ENCODE measurements around the gene GTPBP1.
A peak's percentile ranks its signal among the peaks of the same experiment; 100 is the strongest.

Gene GTPBP1

DNA sequence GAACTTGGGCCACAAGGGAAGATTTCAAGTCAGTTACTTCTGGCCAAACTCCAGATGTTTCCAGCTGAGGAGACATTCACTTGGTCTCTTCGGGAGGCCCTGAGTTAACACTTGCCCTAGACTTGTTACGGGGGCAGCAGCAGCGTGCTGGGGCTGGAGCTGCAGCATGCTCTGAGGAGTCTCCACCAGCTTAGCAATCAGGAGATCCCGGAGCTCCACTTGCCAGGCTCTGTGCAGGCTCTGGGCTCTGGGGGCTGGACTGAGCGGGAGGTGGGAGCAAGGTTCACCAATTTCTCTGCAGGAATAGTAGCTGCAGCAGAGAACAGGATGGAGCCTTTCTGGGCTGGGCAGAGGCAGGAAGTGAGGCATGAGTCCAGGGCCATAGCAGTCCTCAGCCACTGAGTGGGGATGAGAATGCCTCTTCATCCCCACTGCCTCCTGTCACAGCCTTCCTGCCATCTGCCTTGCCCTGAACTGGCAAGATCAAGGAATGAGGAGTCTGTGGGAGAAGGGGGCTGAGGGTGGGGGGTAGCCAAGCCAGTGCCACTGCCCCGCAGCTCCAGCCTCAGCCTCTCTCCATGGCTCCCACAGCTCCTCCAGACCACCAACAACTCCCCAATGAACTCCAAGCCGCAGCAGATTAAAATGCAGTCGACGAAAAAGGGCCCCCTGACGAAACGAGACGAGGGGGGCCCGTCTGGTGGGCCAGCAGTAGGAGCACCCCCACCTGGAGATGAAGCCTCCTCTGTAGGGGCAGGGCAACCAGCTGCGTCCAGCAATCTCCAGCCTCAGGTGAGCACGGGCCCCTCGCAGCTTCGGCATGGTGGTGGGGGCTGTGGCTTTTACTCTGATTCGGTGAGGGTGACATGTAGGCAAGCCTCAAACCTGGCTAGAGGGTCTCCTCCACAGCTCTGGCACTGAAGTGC lies 23.4 kb downstream of the GTPBP1 start:
- no peaks in the 10 kb centered on the region for H3K27me3 ChIP-seq (ENCODE audit: insufficient read depth, low read depth, severe bottlenecking)
- no peak overlapping the region for H3K27ac ChIP-seq
- TF ChIP-seq, protein P1, sequence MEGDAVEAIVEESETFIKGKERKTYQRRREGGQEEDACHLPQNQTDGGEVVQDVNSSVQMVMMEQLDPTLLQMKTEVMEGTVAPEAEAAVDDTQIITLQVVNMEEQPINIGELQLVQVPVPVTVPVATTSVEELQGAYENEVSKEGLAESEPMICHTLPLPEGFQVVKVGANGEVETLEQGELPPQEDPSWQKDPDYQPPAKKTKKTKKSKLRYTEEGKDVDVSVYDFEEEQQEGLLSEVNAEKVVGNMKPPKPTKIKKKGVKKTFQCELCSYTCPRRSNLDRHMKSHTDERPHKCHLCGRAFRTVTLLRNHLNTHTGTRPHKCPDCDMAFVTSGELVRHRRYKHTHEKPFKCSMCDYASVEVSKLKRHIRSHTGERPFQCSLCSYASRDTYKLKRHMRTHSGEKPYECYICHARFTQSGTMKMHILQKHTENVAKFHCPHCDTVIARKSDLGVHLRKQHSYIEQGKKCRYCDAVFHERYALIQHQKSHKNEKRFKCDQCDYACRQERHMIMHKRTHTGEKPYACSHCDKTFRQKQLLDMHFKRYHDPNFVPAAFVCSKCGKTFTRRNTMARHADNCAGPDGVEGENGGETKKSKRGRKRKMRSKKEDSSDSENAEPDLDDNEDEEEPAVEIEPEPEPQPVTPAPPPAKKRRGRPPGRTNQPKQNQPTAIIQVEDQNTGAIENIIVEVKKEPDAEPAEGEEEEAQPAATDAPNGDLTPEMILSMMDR (IDR thresholded peaks at IDR 0.05; ENCODE audit: low read depth, low read length): no peak
- peaks cover 100% of the 10 kb centered on the region for H3K36me3 ChIP-seq
- H3K9me3 ChIP-seq (ENCODE audit: severe bottlenecking): no peaks in the 10 kb centered on the region
- no peak overlapping the region for H3K4me3 ChIP-seq (ENCODE audit: low read depth, low read length)
- DNase-seq: no peak

DNA sequence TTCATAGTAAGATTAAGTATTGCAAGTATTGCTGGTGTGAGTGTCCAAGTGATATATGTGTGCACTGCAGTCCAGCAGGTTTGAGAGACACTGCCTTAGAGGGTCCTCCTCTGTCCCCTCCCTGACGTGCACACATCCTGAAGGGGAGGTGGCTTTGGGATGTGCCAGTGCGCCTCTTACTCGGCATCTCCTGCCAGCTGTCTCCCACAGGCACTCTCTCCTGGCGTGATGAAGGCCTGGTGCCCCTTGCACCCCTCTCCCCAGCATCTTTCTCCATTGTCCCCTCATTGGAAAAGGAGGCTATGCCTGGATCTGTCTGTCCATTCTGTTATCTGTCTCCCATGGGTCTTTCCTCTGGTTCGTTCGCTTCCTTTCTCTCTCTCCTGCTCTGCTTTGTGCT lies 24.2 kb downstream of the GTPBP1 start:
- TF ChIP-seq, protein P1 (IDR thresholded peaks at IDR 0.05; ENCODE audit: low read depth, low read length): no peak
- Histone ChIP-seq H3K27me3 (ENCODE audit: insufficient read depth, low read depth, severe bottlenecking) (no peaks in the 10 kb centered on the region), H3K36me3 (peaks cover 99% of the 10 kb centered on the region), H3K9me3 (ENCODE audit: severe bottlenecking) (no peaks in the 10 kb centered on the region), H3K4me3 (ENCODE audit: low read depth, low read length) (no peak overlapping the region), H3K27ac (no peak overlapping the region)
- no peak for DNase-seq

DNA sequence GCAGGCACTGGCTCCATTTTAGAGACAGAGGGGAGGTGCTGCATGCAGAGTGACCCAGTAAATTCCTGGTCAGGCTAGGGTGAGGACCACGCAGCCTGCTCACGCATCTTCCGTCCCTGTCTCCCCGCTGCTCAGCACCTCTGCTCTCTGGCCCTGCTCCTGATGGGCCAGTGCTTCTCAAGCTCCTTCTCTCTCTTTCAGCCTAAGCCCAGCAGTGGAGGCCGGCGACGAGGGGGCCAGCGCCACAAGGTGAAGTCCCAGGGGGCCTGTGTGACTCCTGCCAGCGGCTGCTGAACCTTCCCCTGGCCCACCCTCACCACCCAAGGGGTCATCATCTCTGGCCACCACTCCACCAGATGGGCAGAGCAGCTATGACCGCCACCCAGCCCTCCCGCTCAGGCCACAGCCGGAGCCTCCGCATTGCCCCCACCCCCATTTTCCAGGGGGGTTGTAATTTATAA lies 24.7 kb downstream of the GTPBP1 start:
- Histone ChIP-seq H3K27ac (no peak overlapping the region), H3K27me3 (ENCODE audit: insufficient read depth, low read depth, severe bottlenecking) (no peaks in the 10 kb centered on the region), H3K9me3 (ENCODE audit: severe bottlenecking) (no peaks in the 10 kb centered on the region), H3K4me3 (ENCODE audit: low read depth, low read length) (no peak overlapping the region), H3K36me3 (peaks cover 98% of the 10 kb centered on the region)
- no peak for DNase-seq
- TF ChIP-seq, protein P1 (IDR thresholded peaks at IDR 0.05; ENCODE audit: low read depth, low read length): no peak

DNA sequence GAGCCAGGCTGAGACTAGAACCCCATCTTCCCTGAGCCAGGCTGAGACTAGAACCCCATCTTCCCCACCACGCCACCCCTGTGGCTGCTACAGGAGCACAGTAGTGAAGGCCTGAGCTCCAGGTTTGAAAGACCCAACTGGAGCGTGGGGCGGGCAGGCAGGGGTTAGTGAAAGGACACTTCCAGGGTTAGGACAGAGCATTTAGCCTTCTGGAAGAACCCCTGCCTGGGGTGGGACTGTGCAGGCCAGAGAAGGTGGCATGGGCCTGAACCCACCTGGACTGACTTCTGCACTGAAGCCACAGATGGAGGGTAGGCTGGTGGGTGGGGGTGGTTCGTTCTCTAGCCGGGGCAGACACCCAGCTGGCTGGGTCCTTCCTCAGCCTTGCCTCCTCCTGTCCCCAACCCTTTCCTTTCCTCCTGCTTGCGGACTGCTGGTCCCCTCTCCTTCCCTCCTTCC lies 26.0 kb downstream of the GTPBP1 start:
- Histone ChIP-seq H3K36me3 (peaks cover 98% of the 10 kb centered on the region), H3K4me3 (ENCODE audit: low read depth, low read length) (no peak overlapping the region), H3K27me3 (ENCODE audit: insufficient read depth, low read depth, severe bottlenecking) (no peaks in the 10 kb centered on the region), H3K27ac (peak overlapping the region; percentile 29; the same call in 1 of the 2 replicates), H3K9me3 (ENCODE audit: severe bottlenecking) (no peaks in the 10 kb centered on the region)
- TF ChIP-seq, protein P1 (IDR thresholded peaks at IDR 0.05; ENCODE audit: low read depth, low read length): no peak
- DNase-seq: no peak

DNA sequence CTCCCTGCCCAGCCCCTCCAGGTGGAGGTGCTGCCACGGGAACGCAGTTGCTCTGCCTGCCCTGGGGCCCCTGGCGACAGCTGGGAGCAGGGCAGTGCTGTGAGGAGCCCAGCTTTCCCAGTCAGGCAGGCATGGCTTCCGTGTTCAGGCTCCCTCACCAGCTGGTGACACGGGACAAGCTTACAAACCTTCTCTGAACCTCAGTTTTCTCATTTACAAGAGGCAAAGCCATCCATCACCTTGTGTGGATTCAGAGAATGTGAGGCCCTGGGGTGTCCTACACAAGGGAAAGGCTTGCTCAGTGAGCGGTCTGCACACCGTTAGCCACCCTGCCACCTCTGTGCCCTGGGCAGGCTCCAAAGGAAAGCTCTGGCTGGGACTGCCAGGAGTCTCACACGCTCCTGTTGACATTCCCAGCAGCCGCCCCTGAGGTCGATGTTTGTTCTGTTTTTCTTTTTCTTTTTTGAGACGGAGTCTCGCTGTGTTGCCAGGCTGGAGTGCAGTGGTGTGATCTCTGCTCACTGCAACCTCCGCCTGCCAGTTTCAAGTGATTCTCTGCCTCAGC lies 26.6 kb downstream of the GTPBP1 start:
- DNase-seq: no peak

More for the DNA sequence above, 26.6 kb downstream of the GTPBP1 start:
- no peaks in the 10 kb centered on the region for H3K9me3 ChIP-seq (ENCODE audit: severe bottlenecking)
- H3K27me3 ChIP-seq (ENCODE audit: insufficient read depth, low read depth, severe bottlenecking): no peaks in the 10 kb centered on the region
- H3K36me3 ChIP-seq: peaks cover 98% of the 10 kb centered on the region
- H3K4me3 ChIP-seq (ENCODE audit: low read depth, low read length): no peak overlapping the region
- TF ChIP-seq, protein P1 (IDR thresholded peaks at IDR 0.05; ENCODE audit: low read depth, low read length): no peak
- H3K27ac ChIP-seq: peak overlapping the region; percentile 29; the same call in 1 of the 2 replicates

All from WERI-Rb-1 (cell line).